ENCODE data around the gene C8A. TPM values are rescaled to one million over a fixed set of nuclear protein-coding genes. Genes with fewer than 3 reads are reported as not detected.

C8A gene
- total RNA-seq, 1 experiment from 2014 or later = not detected

DNA sequence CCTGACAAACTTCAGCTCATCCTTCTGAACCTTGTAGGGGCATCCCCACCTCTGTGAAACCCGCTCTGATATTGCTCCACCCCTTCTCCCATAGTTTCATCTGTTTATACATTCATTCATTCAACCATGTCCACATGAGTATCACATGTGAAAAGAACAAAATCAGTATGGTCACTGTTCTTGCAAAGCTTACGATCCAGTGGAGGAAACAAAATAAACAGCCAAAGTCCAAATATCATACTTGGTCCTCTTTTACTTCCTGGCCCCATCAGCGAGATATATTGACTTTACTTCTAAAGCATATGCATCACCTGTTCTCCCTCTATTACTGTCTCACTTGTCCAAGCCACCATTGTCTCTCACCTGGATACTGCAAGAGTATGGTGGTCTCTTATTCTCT lies 35.6 kb downstream of the C8A start:
- no peak for DNase-seq (ENCODE audit: low spot score)

DNA sequence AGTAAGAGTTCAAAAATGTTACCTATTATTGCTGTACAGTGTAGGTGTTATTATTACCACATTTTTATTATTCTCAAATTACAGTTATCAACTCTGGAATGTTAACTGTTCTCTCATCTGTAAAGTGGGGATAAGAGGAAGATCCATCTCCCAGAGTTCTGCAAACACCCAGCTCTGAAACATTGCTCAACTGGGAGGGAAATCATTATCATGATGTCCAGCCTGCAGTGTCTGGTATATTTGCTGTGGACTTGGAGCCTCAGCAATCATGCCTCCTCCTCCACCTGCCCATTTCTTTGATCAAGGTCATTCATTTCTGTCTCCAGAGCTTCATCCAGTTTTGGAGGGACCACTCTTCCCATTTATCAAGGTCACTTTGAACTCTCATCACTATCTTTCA lies 39.4 kb downstream of the C8A start:
- DNase-seq (ENCODE audit: low spot score) = no peak

DNA sequence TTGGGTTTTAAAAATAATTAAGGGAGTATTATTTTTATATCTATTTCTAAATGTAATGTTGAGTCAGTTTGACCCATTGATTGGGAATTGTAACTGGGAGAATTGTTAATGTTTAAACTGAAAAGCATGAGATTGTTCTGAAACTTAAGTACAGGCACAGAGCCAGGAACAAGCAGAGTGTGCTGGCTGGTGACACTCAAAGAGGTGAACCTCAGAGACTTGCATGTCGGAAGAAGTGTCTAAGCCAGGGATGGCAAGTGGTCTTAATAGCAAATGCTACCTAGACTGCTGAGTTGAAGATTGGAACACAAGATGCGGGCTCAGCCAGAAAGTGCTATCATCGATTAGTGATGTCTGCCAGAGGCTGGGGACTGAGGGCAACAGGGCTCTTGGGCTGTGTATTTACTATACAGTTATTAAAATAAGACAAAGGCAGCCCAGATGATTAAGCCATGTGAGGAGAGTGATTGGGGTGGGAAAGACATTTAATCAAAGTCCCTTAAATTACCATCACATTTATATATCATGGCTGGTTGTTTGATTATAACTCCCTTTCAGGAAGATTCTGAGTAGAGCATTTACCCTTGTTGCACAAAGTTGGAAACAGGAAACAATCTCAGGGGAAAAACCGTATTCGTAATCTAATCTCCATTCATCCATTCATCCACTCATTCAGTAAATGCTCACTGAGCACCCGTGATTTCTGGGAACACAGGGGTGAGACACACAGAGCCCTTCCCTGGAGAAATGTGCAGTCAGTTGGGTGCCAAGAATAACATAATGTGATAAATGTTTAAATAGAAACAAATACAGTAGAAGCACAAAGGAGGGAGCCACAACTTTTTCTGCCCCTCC lies 42.8 kb downstream of the C8A start:
- no peak for DNase-seq (ENCODE audit: low spot score)

DNA sequence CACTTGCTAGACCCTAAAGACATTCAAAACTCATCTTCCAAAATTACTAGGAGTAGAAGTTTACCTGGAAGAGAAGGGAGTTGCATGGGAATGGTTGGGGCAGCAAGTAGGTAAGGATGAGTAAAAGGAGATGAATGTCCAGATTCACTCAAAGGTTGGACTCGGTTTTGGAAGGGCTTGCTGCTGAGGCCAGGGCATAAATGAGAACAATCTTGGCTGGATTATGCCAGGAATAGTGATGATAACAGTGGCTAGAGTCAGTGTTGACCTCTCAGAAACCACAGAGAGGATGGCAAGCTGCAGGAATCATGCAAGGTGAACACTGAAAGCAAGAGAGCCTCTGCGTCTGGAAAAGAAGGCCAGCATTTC lies 43.4 kb downstream of the C8A start:
- DNase-seq (ENCODE audit: low spot score) = no peak

DNA sequence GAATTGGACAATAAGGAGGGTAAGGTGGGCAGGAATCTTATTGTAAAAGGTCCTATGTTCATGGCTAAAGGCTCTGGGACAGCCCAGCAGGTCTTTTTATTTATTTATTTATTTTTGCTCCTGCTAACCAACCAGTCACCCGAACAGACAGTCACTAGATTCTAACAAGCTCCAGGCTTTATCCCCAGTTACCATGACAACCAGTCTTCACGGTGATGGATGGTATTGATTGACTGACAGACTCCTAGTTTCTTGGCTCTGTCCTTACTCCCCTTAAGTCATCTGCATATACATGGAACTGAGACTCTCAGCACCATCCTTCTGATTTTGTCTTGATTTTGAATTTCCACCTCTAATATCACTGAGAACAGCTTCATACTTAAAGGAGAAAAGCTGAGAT lies 44.3 kb downstream of the C8A start:
- no peak for DNase-seq (ENCODE audit: low spot score)

DNA sequence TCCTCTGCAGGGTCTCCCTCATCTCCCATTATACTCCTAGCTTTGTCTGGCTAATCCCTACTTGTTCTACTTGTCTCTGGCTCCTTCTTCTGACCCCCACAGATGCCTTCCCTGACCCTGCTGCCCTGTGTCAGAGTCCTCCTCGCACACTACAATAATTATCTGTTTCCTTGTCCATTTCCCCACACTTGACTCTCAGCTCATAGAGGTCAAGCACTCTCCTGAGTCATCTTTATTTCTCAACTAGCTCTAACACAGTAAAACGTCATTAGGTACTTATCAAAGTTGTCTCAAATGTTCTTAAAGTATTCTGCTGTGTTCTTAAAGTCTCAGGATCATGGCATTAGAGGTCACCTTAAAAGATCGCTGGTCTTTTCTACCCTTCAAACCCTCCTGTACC lies 47.1 kb downstream of the C8A start:
- DNase-seq (ENCODE audit: low spot score) = no peak

DNA sequence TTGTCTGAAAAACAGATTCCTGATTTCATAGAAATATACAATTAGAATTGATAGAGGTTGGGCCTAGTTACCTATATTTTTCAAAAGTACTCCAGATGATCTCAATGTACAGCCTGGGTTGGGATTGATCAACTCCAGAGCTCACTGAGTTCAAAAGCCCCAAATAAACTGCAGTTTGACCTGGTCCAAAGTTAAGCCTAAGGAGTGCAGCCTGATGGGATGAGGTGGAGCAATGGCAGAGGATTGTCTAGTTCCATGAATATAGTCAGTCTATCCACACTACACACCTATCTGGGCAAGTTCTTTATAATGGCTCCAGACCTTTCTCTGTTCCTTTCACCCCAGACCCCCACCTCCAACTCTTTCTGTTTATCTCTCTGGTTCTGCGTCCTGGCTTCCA lies 49.2 kb downstream of the C8A start:
- DNase-seq (ENCODE audit: low spot score) = no peak

DNA sequence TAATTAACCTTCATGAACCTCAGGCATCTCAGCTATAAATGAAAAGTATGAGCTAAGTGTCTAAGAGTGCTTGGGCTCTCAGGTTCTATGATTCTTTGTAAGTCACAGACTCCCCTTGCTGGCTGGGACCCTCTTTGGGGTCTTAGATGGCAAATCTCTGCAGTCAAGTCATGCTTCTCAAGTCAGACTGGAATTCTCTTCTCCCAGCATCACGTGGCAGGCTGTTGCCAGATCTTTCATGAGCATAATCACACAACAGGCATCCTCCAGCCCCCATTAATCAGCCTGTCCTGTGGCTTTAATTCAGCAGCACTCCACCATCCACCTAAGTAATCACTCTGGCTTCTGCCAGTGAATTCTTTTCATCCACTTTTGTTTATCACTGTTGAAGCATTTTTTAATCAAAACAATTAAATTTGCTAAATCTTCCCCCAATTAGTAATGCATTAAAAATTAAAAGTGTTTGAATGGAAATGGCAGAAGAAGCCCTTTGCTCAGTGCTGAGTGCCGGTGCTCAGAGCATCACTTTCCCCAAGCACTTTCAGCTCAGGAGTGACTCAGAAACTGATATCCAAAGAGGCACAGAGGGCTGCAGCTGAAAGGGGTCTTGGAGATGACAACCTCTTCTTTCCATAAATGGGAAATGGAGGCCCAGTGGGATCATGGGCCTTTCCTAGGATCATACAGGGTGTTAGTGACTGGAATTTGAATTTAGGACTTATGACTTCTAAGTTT lies 50.2 kb downstream of the C8A start:
- DNase-seq (ENCODE audit: low spot score) = no peak

DNA sequence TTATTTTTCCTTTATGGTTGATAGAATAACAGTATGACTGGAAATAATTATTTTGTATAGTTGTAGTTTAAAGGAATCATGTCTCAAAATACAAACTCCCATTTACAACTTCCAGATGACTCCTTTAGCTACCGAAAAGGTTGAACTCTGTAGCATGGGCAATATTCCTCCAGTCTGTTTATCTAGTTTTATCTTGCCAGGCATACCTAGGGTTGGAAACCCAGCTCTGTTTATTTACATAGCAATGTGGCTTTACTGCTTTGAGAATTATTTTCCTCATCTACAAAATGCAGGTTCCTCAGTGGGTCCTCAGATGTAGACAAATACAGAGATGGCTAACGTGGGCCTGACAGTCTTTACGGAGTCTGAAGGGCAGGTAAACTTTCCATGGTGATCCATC lies 51.1 kb downstream of the C8A start:
- DNase-seq (ENCODE audit: low spot score) = no peak

DNA sequence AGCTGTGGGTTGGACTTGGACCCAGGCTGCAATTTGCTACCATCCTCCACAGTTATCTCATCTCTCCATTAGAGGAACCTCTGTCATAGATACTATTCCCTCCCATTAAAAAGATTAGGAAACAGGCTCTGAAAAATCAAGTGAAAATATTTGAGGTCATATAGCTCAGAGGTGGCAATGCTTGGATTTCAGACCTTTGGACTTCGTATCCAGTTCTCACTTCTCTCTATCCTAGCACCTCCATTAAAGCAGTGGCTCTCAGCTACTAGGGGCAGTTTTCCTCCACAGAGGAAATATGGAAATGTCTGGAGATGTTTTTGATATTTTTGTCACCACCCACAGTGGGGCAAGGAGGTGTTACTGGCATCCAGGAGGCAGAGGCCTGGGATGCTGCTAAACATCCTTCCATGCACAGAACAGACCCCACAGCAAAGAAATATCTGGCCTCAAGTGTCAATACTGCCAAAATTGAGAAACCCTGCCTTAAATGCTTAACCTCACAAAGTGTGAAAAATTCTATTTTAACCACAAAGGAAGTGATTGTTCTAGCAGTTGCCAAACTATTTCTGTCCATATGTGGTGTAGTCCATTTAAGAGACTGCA lies 54.1 kb downstream of the C8A start:
- DNase-seq (ENCODE audit: low spot score) = no peak

DNA sequence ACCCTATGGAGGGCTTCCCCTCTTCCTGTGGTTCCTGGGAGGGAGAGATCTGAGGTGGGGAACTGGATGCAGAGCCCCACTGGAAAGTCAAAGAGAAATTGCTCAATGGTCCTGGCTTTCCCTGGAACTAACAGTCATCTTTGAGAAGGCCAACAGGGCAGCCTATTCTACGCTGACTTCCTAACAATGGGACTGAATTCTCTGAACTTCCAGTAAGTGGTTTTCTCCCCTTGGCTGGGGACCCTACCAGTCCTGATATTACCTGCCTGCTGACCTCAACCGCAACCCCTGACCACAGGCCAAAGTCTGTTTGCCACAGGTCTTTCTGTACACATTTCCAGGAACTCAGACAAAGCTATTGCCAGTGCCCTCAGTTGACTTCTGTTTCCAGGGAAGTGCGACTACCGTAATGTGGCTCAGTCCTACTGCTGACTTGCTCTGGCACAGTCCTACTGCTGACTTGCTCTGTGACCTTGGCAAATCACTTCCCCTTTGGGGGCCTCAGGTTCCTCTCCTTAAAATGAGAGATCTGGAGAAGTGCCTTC lies 55.9 kb downstream of the C8A start:
- DNase-seq (ENCODE audit: low spot score) = no peak

DNA sequence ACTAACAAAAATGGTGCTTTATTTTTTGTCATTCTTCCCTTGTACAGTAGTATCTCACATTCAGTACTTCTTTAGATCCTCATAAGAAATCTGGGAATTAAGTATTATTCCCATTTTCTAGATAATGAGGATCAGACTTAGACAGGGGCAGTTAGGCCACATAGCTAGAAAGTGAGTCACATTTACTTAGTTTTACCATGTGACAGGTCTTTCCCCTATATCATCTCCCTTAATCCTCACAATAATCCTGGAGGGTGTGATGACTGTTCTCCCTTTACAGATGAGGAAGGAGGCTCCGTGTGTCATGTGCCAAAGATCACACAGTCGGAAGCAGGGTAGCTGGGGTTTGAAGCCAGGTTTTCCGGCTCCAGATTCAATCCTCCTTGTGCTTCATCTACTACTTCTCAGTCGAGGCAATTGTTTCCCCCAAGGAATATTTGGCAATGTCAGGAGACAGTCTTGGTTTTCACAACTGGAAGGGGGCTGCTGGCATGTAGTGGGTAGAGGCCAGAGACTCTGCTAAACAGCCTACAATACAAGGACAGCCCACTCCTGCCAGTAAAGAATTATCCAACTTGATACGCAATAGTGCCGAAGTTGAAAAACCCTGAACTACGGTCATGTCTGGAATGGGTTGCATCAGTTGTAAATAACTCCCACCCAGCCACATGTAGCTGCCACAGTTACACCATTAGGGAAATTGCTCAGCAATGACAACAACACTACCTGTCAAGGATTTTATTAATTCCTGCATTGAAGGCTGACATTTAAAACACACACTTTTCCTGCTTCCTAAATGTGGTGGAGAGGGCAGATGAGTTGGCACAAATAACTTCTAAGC lies 56.7 kb downstream of the C8A start:
- DNase-seq (ENCODE audit: low spot score) = no peak

DNA sequence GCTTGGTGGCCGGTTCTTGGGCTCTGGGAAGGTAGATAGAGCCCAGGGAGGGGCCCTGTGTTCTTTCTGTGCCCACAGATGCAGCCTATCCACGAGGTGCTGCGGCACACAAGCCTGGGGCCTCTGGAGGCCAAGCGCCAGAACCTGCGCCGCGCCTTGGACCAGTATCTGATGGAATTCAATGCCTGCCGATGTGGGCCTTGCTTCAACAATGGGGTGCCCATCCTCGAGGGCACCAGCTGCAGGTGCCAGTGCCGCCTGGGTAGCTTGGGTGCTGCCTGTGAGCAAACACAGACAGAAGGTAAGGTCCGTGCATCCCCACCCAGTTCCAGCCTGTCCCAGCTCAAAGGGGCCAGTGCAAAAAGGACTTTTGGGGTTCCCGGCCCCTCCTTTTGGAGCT lies 57.7 kb downstream of the C8A start:
- DNase-seq (ENCODE audit: low spot score) = no peak

DNA sequence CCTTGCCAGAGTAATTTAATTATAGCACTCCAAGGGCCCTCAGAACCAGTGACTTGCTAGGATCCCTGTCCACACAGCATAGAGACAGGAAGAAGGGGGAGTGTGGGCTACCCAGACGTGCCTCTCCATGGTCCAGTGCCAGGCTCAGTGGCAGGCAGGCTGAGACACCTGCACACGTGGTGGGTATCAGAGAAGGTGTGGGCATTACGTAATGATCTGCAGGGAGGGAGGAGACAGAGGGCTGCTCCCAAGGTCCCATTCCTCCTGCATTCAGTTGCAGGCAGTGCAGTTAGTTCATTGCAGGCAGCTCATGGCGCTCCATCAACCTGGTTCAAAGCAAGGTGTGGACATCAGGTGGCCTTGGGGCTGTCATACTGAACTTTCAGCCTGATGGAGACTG lies 61.4 kb downstream of the C8A start:
- DNase-seq (ENCODE audit: low spot score) = no peak

DNA sequence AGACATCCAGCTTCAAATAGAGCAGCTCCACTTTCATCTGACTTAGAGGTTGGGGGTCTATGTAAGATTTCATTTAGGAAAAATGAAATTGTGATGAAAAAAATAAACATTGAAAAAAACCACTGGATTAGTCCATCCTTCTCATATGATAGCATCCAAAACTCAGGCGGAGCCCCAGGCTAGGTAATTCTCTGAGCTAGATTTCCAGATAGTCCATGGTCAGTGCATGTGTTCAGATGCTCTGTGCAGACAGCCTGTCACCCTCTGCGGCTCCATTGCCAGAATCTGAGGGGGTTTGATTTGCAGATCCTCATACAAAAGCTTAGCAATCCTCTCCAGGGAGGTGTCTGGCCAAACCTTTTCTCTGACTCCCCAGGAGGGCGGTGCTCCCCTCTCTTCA lies 62.0 kb downstream of the C8A start:
- no peak for DNase-seq (ENCODE audit: low spot score)

DNA sequence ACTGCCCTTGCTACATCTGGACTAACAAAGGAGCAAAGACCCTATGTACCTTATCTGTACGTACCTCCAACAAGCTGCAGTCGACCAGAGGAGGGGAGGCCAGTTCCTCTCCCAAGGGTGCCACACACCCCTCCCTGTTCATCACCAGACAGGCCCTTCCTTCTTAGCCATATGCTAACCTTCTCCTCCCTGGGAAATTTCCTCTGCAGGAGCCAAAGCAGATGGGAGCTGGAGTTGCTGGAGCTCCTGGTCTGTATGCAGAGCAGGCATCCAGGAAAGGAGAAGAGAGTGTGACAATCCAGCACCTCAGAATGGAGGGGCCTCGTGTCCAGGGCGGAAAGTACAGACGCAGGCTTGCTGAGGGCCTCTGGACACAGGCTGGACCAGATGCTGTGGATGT lies 62.8 kb downstream of the C8A start:
- DNase-seq (ENCODE audit: low spot score) = no peak

DNA sequence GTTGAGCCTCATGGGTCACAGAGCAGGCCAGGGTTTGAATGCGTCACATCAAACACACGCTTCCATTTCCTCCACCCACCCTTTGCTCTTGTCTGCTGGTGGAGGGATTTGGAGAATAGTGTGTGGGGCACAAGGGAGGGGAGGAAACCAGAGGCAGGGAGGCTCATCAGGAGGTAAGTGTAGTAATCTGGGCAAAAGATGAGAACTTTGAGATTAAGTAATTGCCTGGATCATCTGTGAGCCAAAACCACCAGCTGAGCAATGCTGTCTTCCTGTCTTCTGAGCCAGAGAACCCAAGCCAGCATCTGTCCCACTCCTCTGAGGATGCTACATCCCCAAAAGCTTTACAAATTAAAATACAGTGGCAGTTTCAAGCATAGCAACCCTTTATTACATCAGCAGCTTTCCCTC lies 66.0 kb downstream of the C8A start:
- no peak for DNase-seq (ENCODE audit: low spot score)

DNA sequence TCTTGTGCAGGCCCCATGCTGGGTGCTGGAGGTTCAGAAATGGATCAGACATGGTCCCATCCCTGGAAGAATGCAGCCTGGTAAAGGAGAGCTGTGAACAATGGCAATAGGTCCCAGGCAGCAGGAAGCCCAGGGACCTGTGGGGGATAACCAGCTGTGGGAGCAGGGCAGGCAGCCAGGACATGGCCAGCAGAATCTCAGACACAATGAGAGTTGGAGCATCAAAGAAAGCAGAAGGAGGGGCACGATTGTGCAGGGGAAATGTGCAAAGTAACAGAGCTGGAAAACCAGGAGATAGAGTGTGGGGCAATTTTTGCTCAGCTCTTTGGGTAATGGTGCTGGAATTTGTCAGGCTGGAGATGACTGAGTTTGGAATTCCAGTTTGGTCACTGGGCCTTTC lies 66.9 kb downstream of the C8A start:
- no peak for DNase-seq (ENCODE audit: low spot score)

DNA sequence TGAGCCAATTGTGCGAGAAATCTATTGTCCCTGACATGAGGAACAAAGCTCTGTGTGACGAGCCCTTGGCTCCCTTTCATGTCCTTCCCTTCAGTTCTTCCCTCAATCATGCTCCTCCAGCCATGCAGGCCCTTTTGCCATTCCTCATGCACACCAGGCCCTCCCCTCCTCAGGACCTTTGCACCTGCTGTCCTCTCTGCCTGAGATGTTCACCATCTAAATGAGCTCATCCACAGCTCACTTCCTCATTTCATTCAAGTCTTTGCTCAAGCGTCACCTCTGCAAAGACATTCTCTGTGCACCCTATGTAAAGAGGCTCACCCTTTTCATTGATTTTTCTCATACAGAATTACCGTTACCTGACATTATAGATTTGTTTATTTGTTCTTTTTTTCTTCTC lies 67.5 kb downstream of the C8A start:
- DNase-seq (ENCODE audit: low spot score) = no peak

DNA sequence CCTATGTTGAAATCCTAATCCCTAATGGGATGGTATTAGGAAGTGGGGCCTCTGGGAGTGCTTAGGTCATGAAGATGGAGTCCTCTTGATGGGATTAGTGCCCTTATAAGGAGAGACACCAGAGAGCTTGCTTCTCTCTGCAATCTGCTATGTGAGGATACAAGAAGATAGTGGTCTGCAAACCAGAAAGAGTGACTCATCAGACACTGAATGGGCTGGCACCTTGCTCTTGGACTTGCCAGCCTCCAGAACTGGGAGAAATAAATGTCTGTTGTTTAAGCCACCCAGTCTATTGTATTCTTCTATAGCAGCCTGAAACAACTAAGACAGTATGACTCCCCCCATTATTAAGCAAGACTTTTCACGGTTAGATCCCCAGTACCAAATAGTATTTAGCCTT lies 67.9 kb downstream of the C8A start:
- no peak for DNase-seq (ENCODE audit: low spot score)

DNA sequence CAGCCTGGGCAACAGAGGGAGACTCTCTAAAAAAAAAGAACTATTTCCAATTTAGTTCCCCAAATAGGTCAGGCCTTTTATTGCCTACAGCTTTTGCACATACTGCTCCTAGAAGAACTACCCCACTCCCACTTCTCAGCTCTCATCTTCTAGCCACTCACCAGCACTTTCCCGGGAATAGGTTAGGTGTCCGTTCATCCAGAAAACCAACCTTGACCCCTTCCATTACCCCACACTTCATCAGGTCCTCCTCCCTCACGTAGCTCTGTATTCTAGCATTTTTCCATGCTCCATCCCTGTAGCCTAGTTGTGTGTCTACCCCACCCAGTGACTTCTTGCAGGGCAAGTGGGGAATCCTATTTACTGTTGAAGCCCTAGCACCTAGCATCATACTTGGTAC lies 68.6 kb downstream of the C8A start:
- DNase-seq (ENCODE audit: low spot score) = no peak

DNA sequence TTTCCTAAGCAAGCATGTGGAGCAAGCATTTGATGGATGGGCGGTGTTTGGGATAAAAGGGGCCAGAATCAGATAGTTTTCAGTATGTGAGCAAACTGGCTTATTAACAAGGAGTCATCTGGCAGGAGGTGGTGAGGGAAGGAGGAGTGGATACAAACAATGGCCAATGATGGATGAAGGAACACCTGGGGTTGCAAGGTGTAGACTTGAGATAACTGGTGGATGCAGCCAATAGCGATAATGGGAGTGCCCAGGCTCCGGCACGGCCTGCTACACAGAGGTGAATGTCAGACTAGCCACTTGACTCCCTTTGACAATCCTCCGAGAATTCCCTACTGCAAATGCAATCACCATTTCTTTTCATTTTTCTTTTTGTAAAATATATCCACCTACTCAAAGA lies 69.5 kb downstream of the C8A start:
- no peak for DNase-seq (ENCODE audit: low spot score)

All from HT-29 (cell line).